ENCODE data around the gene FAM47E. TPM values are rescaled to one million over a fixed set of nuclear protein-coding genes. Genes with fewer than 3 reads are reported as not detected.

FAM47E gene
- total and polyA plus RNA-seq, 2 of the 13 experiments (the other 11 are each of a cell fraction or from before 2014, with no cell fraction given): 0.33 to 0.66 TPM

DNA sequence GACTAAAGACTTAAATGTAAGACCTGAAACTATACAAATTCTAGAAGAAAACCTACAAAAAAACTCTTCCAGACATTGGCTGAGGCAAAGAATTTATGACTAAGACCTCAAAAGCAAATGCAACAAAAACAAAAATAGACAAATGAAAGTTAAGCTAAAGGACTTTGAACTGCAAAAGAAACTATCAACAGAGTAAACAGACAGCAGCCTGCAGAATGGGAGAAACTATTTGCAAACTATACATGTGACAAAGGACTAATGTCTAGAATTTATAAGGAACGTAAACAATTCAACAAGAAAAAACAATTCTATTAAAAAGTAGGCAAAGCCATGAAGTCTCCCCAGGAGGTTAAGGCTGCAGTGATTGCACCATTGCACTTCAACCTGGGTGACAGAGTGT, 9.1 kb downstream of the FAM47E start (continued):
- TF ChIP-seq ZNF18 (CRISPR knock-in tag; IDR thresholded peaks at IDR 0.05; ENCODE audit: insufficient replicate concordance) (no peak), FOXP4 (CRISPR knock-in tag; IDR thresholded peaks at IDR 0.05) (0 out of 2 replicates have a peak, but pooled peaks have one; percentile 21), PTBP1 (IDR thresholded peaks at IDR 0.05; ENCODE audit: low read depth, low read length, poor library complexity, severe bottlenecking) (no peak), ZNF275 (CRISPR knock-in tag; IDR thresholded peaks at IDR 0.05; ENCODE audit: borderline replicate concordance) (no peak), SALL2 (CRISPR knock-in tag; IDR thresholded peaks at IDR 0.05) (no peak), SNAI1 (CRISPR knock-in tag; IDR thresholded peaks at IDR 0.05; ENCODE audit: borderline replicate concordance) (no peak), KLF15 (CRISPR knock-in tag; IDR thresholded peaks at IDR 0.05; ENCODE audit: borderline replicate concordance) (no peak), HOMEZ (CRISPR knock-in tag; IDR thresholded peaks at IDR 0.05; ENCODE audit: low read depth) (0 out of 2 replicates have a peak, but pooled peaks have one; percentile 26), ATF4 (CRISPR knock-in tag; IDR thresholded peaks at IDR 0.05) (0 out of 4 replicates have a peak, but pooled peaks of 1 of the 2 experiments have one; percentile 17), FOXP1 (IDR thresholded peaks at IDR 0.05) (no peak), FOXP1 (CRISPR knock-in tag; IDR thresholded peaks at IDR 0.05) (peak; percentile 72), ZNF224 (CRISPR knock-in tag; IDR thresholded peaks at IDR 0.05) (no peak)
- TF ChIP-seq, protein P1, sequence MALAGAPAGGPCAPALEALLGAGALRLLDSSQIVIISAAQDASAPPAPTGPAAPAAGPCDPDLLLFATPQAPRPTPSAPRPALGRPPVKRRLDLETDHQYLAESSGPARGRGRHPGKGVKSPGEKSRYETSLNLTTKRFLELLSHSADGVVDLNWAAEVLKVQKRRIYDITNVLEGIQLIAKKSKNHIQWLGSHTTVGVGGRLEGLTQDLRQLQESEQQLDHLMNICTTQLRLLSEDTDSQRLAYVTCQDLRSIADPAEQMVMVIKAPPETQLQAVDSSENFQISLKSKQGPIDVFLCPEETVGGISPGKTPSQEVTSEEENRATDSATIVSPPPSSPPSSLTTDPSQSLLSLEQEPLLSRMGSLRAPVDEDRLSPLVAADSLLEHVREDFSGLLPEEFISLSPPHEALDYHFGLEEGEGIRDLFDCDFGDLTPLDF (CRISPR knock-in tag; IDR thresholded peaks at IDR 0.05): no peak
- TF ChIP-seq, protein P2, sequence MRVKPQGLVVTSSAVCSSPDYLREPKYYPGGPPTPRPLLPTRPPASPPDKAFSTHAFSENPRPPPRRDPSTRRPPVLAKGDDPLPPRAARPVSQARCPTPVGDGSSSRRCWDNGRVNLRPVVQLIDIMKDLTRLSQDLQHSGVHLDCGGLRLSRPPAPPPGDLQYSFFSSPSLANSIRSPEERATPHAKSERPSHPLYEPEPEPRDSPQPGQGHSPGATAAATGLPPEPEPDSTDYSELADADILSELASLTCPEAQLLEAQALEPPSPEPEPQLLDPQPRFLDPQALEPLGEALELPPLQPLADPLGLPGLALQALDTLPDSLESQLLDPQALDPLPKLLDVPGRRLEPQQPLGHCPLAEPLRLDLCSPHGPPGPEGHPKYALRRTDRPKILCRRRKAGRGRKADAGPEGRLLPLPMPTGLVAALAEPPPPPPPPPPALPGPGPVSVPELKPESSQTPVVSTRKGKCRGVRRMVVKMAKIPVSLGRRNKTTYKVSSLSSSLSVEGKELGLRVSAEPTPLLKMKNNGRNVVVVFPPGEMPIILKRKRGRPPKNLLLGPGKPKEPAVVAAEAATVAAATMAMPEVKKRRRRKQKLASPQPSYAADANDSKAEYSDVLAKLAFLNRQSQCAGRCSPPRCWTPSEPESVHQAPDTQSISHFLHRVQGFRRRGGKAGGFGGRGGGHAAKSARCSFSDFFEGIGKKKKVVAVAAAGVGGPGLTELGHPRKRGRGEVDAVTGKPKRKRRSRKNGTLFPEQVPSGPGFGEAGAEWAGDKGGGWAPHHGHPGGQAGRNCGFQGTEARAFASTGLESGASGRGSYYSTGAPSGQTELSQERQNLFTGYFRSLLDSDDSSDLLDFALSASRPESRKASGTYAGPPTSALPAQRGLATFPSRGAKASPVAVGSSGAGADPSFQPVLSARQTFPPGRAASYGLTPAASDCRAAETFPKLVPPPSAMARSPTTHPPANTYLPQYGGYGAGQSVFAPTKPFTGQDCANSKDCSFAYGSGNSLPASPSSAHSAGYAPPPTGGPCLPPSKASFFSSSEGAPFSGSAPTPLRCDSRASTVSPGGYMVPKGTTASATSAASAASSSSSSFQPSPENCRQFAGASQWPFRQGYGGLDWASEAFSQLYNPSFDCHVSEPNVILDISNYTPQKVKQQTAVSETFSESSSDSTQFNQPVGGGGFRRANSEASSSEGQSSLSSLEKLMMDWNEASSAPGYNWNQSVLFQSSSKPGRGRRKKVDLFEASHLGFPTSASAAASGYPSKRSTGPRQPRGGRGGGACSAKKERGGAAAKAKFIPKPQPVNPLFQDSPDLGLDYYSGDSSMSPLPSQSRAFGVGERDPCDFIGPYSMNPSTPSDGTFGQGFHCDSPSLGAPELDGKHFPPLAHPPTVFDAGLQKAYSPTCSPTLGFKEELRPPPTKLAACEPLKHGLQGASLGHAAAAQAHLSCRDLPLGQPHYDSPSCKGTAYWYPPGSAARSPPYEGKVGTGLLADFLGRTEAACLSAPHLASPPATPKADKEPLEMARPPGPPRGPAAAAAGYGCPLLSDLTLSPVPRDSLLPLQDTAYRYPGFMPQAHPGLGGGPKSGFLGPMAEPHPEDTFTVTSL (CRISPR knock-in tag; IDR thresholded peaks at IDR 0.05; ENCODE audit: borderline replicate concordance): peak; percentile 76; the same call in 1 of the 2 replicates
